KBM-7 (cell line): ENCODE results near the gene NSMF.
A peak's percentile ranks its signal among the peaks of the same experiment; 100 is the strongest.
"Not testable (repeated sequence)": the region's sequence is repeated elsewhere in the genome, so short reads cannot be mapped to it uniquely, and the experiment has no call there.

Experiments
- DNase-seq: peaks from one replicate; pipeline ENCODE4 v3.0.0-alpha.2; 2015
- in situ Hi-C: fragments of 300-500 bp; cut with MboI; formaldehyde crosslinking; loops from 2 replicates; pipeline ENCODE4 v1.14.3; 2020; ENCODE audit warnings: low sequenced_read_pairs, low pct_unique_long_range_greater_than_20kb, mixed read lengths

The NSMF gene

GRCh38 chr9:137478962-137479861 is 20.1 kb upstream of the NSMF start:
- in situ Hi-C loops, result no loop called here
- DNase-seq, result no peak

- in situ Hi-C loops, result no loop called here
- DNase-seq, result no peak
Measured at GRCh38 chr9:137478613-137478961, 19.5 kb upstream of the NSMF start.

- DNase-seq, result no peak
- in situ Hi-C loops, result no loop called here
Measured at GRCh38 chr9:137477778-137478612, 18.9 kb upstream of the NSMF start.

- in situ Hi-C loops, result no loop called here
- DNase-seq, result no peak
Measured at GRCh38 chr9:137476856-137477255, 17.7 kb upstream of the NSMF start.

- in situ Hi-C loops, result no loop called here
- no peak for DNase-seq
Measured at GRCh38 chr9:137475666-137476065, 16.5 kb upstream of the NSMF start.

- in situ Hi-C loops, result no loop called here
- no peak for DNase-seq
Measured at GRCh38 chr9:137474271-137474670, 15.1 kb upstream of the NSMF start.

- in situ Hi-C loops, result no loop called here
Measured at GRCh38 chr9:137470785-137471184, 11.7 kb upstream of the NSMF start.

GRCh38 chr9:137467896-137468295 is 8.8 kb upstream of the NSMF start:
- in situ Hi-C loops, result no loop called here
- no peak for DNase-seq

More at GRCh38 chr9:137470785-137471184, 11.7 kb upstream of the NSMF start:
- peak; percentile 56 for DNase-seq

- in situ Hi-C loops, result no loop called here
- DNase-seq, result no peak
Measured at GRCh38 chr9:137467161-137467581, 8.0 kb upstream of the NSMF start.

GRCh38 chr9:137466389-137467085 is 7.4 kb upstream of the NSMF start:
- DNase-seq, in situ Hi-C loops: not testable (repeated sequence)

GRCh38 chr9:137465720-137466388 is 6.7 kb upstream of the NSMF start:
- in situ Hi-C loops, result no loop called here

GRCh38 chr9:137465000-137465719 is 6.0 kb upstream of the NSMF start:
- in situ Hi-C loops, result no loop called here
- no peak for DNase-seq

More at GRCh38 chr9:137465720-137466388, 6.7 kb upstream of the NSMF start:
- no peak for DNase-seq

- in situ Hi-C loops, result no loop called here
- DNase-seq, result no peak
Measured at GRCh38 chr9:137464291-137464999, 5.3 kb upstream of the NSMF start.

- in situ Hi-C loops, result no loop called here
- no peak for DNase-seq
Measured at GRCh38 chr9:137463931-137464290, 4.8 kb upstream of the NSMF start.

- DNase-seq, result no peak
- in situ Hi-C loops, result no loop called here
Measured at GRCh38 chr9:137462986-137463930, 4.1 kb upstream of the NSMF start.

- no peak for DNase-seq
- in situ Hi-C loops, result no loop called here
Measured at GRCh38 chr9:137462396-137462985, 3.4 kb upstream of the NSMF start.
